Esophagus muscularis mucosa (tissue), 4 donors: ENCODE data around the gene MEGF8.

Experiments
- EP300 ChIP-seq: sonication (generic); formaldehyde crosslinking; IDR thresholded peaks from one replicate; pipeline ENCODE4 v1.6.1; 2017; ENCODE audit warnings: antibody characterized with exemption
- POLR2AphosphoS5 ChIP-seq, 2 donors: sonication (generic); formaldehyde crosslinking; IDR thresholded peaks; one replicate each; pipeline ENCODE4 v1.6.1; 2017; ENCODE audit warnings: antibody characterized with exemption in 2 of 2
- TF ChIP-seq, protein P1 (sequence below), 3 experiments: fragments of 200-600 bp in 2 of 3; fragments of 450-650 bp in 1 of 3; sonication (generic) in 2 of 3; IDR thresholded peaks; one replicate each; pipeline ENCODE4 v1.5.1; 2017 to 2019; ENCODE audit warnings: antibody characterized with exemption in 3 of 3, mild to moderate bottlenecking in 2 of 3, moderate library complexity in 1 of 3

DNA sequence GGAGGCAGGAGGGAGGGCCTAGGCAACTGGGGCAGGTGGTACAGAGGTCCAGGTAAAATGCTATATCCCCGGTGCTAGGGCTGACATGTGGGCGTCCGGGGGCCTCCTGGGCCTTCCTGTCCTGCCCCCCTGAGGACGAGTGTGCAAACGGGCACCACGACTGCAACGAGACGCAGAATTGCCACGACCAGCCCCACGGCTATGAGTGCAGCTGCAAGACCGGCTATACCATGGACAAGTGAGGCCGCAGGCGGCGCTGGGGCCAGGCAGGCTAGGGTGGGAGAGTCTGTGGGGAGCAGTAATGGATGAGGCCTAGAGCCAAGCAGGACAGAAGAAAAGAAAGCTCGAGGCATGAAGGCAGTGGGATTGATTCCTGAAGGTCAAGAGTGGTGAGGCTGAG lies 43.3 kb downstream of the MEGF8 start:
- TF ChIP-seq, protein P1, sequence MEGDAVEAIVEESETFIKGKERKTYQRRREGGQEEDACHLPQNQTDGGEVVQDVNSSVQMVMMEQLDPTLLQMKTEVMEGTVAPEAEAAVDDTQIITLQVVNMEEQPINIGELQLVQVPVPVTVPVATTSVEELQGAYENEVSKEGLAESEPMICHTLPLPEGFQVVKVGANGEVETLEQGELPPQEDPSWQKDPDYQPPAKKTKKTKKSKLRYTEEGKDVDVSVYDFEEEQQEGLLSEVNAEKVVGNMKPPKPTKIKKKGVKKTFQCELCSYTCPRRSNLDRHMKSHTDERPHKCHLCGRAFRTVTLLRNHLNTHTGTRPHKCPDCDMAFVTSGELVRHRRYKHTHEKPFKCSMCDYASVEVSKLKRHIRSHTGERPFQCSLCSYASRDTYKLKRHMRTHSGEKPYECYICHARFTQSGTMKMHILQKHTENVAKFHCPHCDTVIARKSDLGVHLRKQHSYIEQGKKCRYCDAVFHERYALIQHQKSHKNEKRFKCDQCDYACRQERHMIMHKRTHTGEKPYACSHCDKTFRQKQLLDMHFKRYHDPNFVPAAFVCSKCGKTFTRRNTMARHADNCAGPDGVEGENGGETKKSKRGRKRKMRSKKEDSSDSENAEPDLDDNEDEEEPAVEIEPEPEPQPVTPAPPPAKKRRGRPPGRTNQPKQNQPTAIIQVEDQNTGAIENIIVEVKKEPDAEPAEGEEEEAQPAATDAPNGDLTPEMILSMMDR (IDR thresholded peaks at IDR 0.05), result no peak
- TF ChIP-seq POLR2AphosphoS5 (IDR thresholded peaks at IDR 0.05) (no peak), EP300 (no peak)
